Measurements from ENCODE around the gene OBSCN.
"Not testable (repeated sequence)": the region's sequence is repeated elsewhere in the genome, so short reads cannot be mapped to it uniquely, and the experiment has no call there.

The OBSCN gene

GRCh38 chr1:228246216-228246900 is 38.5 kb downstream of the OBSCN start:
- TF ChIP-seq, protein P1, sequence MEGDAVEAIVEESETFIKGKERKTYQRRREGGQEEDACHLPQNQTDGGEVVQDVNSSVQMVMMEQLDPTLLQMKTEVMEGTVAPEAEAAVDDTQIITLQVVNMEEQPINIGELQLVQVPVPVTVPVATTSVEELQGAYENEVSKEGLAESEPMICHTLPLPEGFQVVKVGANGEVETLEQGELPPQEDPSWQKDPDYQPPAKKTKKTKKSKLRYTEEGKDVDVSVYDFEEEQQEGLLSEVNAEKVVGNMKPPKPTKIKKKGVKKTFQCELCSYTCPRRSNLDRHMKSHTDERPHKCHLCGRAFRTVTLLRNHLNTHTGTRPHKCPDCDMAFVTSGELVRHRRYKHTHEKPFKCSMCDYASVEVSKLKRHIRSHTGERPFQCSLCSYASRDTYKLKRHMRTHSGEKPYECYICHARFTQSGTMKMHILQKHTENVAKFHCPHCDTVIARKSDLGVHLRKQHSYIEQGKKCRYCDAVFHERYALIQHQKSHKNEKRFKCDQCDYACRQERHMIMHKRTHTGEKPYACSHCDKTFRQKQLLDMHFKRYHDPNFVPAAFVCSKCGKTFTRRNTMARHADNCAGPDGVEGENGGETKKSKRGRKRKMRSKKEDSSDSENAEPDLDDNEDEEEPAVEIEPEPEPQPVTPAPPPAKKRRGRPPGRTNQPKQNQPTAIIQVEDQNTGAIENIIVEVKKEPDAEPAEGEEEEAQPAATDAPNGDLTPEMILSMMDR (IDR thresholded peaks at IDR 0.05): no peak
- H3K27ac ChIP-seq: no peak overlapping the region

DNA sequence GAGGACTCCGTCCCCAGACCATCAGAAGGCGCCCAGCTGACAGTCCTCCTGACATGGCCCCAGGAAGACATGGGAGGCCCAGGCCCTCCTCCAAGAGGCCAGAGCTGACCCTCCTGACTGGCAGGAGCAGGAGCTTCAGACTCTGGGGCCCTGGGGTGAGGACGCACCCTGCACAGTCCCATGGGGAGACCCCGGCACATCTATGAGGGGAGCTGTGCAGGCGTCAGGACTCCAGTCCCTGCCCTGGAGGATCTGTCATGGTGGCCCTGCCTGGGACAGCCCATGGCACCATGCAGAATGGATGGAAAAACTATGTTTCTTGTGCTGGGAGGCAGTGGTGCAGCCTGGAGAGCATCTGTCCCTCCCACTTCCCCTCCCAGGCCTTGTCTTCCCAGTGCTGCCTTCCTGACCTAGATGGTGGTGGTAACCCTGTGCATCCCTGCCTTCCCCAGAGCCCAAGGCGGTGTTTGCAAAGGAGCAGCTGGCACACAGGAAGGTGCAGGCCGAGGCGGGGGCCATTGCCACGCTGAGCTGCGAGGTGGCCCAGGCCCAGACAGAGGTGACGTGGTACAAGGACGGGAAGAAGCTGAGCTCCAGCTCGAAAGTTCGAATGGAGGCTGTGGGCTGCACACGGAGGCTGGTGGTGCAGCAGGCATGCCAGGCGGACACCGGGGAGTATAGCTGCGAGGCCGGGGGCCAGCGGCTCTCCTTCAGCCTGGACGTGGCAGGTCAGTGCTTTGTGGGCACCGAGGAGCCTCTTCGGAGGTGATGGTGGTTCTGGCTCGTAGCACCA is 41.9 kb downstream of the OBSCN start:
- TF ChIP-seq, protein P1 (IDR thresholded peaks at IDR 0.05): no peak
- no peak for TF ChIP-seq ZFX (IDR thresholded peaks at IDR 0.05; ENCODE audit: borderline replicate concordance)

DNA sequence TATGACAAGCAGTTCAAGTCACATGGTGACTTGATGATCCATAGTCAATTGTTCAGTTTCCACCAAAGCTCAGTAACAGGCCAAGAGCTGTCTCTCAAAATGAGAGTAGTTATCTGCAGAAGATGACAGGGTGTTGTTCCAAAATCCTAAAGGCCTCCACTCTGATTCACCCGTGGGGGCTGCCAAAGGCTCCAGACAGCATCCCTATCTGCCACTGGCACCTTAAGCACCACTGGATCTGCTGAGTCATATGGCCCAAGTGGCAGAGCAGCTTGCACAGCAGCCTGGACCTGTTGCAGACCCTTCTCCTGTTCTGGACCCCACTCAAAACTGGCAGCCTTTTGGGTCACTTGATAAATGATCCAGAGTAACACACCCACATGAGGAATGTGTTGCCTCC is 44.6 kb downstream of the OBSCN start:
- H3K27ac ChIP-seq: not testable (repeated sequence)

More for the DNA sequence above, 41.9 kb downstream of the OBSCN start:
- H3K27ac ChIP-seq: no peak overlapping the region

DNA sequence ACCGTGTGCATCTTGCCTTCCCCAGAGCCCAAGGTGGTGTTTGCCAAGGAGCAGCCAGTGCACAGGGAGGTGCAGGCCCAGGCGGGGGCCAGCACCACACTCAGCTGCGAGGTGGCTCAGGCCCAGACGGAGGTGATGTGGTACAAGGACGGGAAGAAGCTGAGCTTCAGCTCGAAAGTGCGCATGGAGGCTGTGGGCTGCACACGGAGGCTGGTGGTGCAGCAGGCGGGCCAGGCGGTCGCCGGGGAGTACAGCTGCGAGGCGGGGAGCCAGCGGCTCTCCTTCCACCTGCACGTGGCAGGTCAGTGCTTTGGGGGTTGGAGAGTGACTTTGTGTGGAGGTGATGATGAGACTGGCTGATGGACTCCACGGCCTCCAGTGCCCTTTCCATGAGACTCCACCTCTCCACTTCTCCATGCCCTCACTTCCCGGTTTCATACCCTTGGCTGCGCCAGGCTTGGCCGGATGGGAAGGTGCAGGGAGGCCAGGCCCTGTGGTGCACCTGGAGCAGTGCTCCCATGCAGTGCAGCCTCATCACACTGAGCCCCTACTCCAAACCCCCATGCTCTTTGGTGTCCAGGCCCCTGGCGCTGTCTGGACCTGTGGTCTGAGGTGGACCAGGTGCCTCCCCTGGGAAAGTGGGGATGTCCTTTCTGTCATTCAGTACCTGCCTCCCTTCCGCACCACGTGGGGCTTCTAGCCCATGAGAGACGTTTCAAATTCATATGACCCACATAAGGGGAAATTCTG is 49.0 kb downstream of the OBSCN start:
- no peak for TF ChIP-seq ZFX (IDR thresholded peaks at IDR 0.05; ENCODE audit: borderline replicate concordance)
- TF ChIP-seq, protein P1 (IDR thresholded peaks at IDR 0.05): no peak
- H3K27ac ChIP-seq: no peak overlapping the region

DNA sequence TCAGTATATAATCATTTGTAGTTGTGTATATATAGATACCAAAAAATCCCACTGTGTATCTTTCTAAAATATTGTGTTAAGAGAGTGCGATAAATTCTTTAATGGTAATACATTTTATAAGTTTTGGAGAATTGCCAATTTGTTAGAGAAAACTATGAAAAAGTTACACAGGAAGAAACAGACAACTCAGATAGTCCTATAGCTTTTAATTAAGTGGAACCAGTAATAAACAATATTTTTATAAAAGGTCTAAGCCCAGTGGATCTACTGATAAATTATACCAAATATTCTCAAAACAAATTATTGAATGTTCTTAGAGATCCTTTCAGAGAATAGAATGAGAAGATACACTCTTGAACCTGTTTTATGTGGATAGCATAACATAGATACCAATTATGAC is 50.6 kb downstream of the OBSCN start:
- H3K27ac ChIP-seq: no peak overlapping the region
- TF ChIP-seq, protein P1 (IDR thresholded peaks at IDR 0.05): no peak
- no peak for TF ChIP-seq ZFX (IDR thresholded peaks at IDR 0.05; ENCODE audit: borderline replicate concordance)

- H3K27ac ChIP-seq: no peak overlapping the region
- TF ChIP-seq ZFX (IDR thresholded peaks at IDR 0.05; ENCODE audit: borderline replicate concordance): no peak
Measured at GRCh38 chr1:228259368-228259894, 51.6 kb downstream of the OBSCN start.

DNA sequence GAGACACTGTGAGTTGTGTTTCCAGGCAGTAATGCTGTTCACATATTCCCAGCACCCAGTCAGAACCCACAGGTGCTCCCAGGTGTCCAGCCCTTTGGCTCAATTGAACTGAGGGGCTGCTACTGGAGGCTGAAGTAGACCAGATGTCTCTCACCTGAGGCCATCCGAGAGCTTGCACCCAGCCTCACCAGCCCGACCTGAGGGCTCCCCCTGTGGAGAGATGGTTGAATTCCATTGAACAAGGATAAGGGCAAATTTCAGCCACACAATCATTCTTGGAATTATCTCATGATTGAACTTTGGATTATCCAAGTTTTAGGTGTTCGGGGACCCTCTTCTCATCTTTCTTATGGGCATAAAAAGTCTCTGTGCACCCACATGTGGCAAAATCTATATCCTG is 52.1 kb downstream of the OBSCN start:
- H3K27ac ChIP-seq: no peak overlapping the region
- TF ChIP-seq ZFX (IDR thresholded peaks at IDR 0.05; ENCODE audit: borderline replicate concordance): no peak
- TF ChIP-seq, protein P1 (IDR thresholded peaks at IDR 0.05): peak; percentile 21

GRCh38 chr1:228261706-228262105 is 53.9 kb downstream of the OBSCN start:
- TF ChIP-seq ZFX (IDR thresholded peaks at IDR 0.05; ENCODE audit: borderline replicate concordance): no peak
- TF ChIP-seq, protein P1 (IDR thresholded peaks at IDR 0.05): no peak
- H3K27ac ChIP-seq: no peak overlapping the region

Measured in 22Rv1 (cell line).